Measurements from ENCODE around the gene ACSS1. TPM values are rescaled to one million over a fixed set of nuclear protein-coding genes. Genes with fewer than 3 reads are reported as not detected.

ACSS1 gene
- total RNA-seq, 1 experiment from 2014 or later, result 3.6 TPM

DNA sequence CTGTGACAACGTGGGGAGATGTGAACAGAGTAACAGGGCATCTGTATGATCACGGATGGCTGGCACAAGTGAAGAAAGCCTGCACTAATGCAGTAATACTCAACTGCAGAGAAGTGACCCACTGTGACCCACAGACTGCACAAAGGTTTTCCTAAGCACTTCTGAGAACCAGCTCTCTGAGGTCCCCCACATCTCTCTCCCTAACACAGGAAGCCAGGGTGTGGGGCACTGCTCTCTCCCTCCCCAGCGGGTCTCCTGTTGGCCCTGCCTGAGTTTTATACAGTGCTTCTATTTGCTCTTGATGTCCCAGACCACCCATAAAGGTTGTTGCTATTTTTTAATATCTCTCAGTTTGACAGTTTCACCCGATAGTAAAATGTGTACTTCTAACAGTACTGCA is 76.7 kb downstream of the ACSS1 start:
- BruUV-seq (replicated peaks), result no TSS peak
- CTCF ChIA-PET, result no interaction called here
- H3K27ac Mint-ChIP-seq (ENCODE audit: unreplicated experiment), result no peak overlapping the region
- H3K9me3 Mint-ChIP-seq (ENCODE audit: low read depth, unreplicated experiment), result peaks cover 2% of the 10 kb centered on the region
- DNase-seq, result no peak
- H3K36me3 Mint-ChIP-seq (ENCODE audit: insufficient read depth, unreplicated experiment), result no peaks in the 10 kb centered on the region
- TF ChIP-seq, protein P1, sequence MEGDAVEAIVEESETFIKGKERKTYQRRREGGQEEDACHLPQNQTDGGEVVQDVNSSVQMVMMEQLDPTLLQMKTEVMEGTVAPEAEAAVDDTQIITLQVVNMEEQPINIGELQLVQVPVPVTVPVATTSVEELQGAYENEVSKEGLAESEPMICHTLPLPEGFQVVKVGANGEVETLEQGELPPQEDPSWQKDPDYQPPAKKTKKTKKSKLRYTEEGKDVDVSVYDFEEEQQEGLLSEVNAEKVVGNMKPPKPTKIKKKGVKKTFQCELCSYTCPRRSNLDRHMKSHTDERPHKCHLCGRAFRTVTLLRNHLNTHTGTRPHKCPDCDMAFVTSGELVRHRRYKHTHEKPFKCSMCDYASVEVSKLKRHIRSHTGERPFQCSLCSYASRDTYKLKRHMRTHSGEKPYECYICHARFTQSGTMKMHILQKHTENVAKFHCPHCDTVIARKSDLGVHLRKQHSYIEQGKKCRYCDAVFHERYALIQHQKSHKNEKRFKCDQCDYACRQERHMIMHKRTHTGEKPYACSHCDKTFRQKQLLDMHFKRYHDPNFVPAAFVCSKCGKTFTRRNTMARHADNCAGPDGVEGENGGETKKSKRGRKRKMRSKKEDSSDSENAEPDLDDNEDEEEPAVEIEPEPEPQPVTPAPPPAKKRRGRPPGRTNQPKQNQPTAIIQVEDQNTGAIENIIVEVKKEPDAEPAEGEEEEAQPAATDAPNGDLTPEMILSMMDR (IDR thresholded peaks at IDR 0.05; ENCODE audit: unreplicated experiment), result no peak
- intact Hi-C loops (cut with micrococcal nuclease; ENCODE audit: unreplicated experiment), result no loop called here
- no peak overlapping the region for H3K4me3 Mint-ChIP-seq (ENCODE audit: low read depth, unreplicated experiment)
- no peaks in the 10 kb centered on the region for H3K27me3 Mint-ChIP-seq (ENCODE audit: unreplicated experiment)
- H3K4me1 Mint-ChIP-seq (ENCODE audit: low read depth, unreplicated experiment), result no peaks in the 10 kb centered on the region

DNA sequence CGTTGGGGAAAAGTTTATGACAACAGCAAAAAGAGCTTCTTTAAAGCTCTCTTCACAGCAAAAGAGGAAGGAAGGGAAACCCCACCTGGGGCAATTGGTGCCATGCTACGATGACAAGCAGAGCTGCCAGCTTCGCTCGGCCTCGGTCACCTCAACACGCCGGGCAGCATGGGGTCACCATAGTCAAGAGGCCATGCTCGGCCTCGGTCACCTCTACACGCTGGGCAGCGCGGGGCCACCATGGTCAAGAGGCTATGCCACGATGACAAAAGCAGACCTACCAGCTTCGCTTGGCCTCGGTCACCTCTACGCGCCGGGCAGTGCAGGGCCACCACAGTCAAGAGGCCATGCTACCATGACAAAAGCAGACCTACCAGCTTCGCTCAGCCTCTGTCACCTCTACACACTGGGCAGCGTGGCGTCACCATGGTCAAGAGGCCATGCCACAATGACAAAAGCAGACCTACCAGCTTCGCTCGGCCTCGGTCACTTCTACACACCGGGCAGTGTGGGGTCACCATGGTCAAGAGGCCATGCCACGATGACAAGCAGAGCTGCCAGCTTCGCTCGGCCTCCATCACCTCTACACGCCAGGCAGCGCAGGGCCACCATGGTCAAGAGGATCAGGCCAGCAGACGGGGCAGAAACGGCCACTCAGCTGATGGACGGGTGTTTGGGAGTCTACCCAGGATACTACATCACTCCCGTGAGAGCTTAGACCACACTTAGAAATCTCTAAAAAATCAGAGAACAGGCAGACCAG is 77.5 kb downstream of the ACSS1 start:
- TF ChIP-seq, protein P1 (IDR thresholded peaks at IDR 0.05; ENCODE audit: unreplicated experiment), result no peak
- CTCF ChIA-PET, result no interaction called here
- Mint-ChIP-seq H3K9me3 (ENCODE audit: low read depth, unreplicated experiment) (peaks cover 2% of the 10 kb centered on the region), H3K27ac (ENCODE audit: unreplicated experiment) (no peak overlapping the region), H3K36me3 (ENCODE audit: insufficient read depth, unreplicated experiment) (no peaks in the 10 kb centered on the region), H3K4me3 (ENCODE audit: low read depth, unreplicated experiment) (no peak overlapping the region), H3K27me3 (ENCODE audit: unreplicated experiment) (no peaks in the 10 kb centered on the region), H3K4me1 (ENCODE audit: low read depth, unreplicated experiment) (no peaks in the 10 kb centered on the region)
- DNase-seq, result no peak
- BruUV-seq (replicated peaks), result no TSS peak
- intact Hi-C loops (cut with micrococcal nuclease; ENCODE audit: unreplicated experiment), result no loop called here

DNA sequence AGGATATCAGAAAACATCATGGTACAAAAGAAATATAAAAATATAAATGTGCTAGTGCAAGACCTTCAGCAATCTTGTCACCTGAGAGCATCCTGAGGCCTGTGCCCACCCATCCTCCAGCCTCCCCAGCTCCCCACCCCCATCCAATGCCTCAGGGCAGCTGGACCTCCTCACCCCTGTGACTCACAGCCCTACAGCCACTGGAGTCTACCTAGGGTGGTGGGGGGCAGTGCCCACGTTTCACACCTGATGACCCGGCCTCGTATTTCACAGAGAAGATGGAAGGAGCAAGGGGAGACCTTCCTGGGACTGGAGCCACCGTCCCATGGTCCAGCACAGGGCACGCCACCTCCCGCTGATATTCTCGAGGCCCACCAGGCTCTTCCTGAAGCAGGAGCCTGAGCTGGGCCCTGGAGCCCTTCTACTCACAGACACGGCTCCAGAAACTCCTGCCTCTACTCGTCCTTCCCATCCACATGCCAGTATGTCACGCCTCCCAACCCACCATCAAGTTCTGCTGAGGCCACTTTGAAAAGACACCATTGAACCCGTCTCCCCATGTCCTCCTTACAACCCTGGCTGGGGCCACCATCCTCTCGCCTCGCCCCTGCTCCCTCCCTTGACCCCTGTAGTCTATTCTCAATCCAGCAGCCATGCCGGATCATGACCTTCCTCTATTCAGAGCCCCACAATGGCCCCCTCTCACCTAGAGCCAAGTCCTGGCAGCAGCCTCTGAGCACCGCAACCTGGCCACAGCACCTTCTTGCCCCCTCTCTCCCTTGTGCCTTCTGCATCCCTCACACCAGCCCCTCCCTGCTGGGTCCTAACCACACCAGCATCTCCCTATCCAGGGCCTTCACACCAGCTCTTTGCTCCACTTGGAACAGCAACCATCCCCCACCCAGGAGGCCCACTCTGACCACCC is 78.6 kb downstream of the ACSS1 start:
- Mint-ChIP-seq H3K4me3 (ENCODE audit: low read depth, unreplicated experiment) (no peak overlapping the region), H3K27me3 (ENCODE audit: unreplicated experiment) (no peaks in the 10 kb centered on the region), H3K36me3 (ENCODE audit: insufficient read depth, unreplicated experiment) (no peaks in the 10 kb centered on the region), H3K4me1 (ENCODE audit: low read depth, unreplicated experiment) (no peaks in the 10 kb centered on the region), H3K9me3 (ENCODE audit: low read depth, unreplicated experiment) (peaks cover 2% of the 10 kb centered on the region), H3K27ac (ENCODE audit: unreplicated experiment) (no peak overlapping the region)
- TF ChIP-seq, protein P1 (IDR thresholded peaks at IDR 0.05; ENCODE audit: unreplicated experiment), result no peak
- intact Hi-C loops (cut with micrococcal nuclease; ENCODE audit: unreplicated experiment), result no loop called here
- DNase-seq, result no peak
- CTCF ChIA-PET, result no interaction called here
- BruUV-seq (replicated peaks), result no TSS peak

DNA sequence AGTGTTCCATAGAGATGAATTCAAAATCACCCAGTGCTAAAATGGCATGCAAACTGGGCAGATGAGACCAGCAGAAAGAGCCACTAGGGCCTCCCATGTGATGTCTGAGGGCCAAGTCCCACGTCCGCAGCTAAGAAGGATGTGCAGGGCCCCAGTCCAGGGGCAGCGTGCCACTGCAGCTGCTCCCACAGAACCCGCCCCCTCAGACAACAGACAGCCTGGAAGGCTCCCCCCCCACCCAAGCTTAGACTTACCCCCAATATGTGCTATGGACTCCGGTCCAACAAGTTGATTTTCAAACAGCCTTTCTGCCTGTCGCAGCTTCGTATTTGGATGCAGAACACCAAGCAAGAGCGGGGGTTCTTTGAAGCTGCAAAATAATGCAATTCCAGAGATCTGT is 79.4 kb downstream of the ACSS1 start:
- H3K27me3 Mint-ChIP-seq (ENCODE audit: unreplicated experiment), result no peaks in the 10 kb centered on the region
- no peaks in the 10 kb centered on the region for H3K36me3 Mint-ChIP-seq (ENCODE audit: insufficient read depth, unreplicated experiment)
- TF ChIP-seq, protein P1 (IDR thresholded peaks at IDR 0.05; ENCODE audit: unreplicated experiment), result no peak
- no TSS peak for BruUV-seq (replicated peaks)
- H3K9me3 Mint-ChIP-seq (ENCODE audit: low read depth, unreplicated experiment), result peaks cover 2% of the 10 kb centered on the region
- no peak overlapping the region for H3K27ac Mint-ChIP-seq (ENCODE audit: unreplicated experiment)
- no peak for DNase-seq
- H3K4me3 Mint-ChIP-seq (ENCODE audit: low read depth, unreplicated experiment), result no peak overlapping the region
- intact Hi-C loops (cut with micrococcal nuclease; ENCODE audit: unreplicated experiment), result no loop called here
- H3K4me1 Mint-ChIP-seq (ENCODE audit: low read depth, unreplicated experiment), result no peaks in the 10 kb centered on the region
- CTCF ChIA-PET, result no interaction called here
